Measurements from ENCODE around the gene IL6.

The IL6 gene

GRCh38 chr7:22695476-22696132, 31.4 kb upstream of the IL6 start:
- no peak for TF ChIP-seq EZH2 (IDR thresholded peaks at IDR 0.05; ENCODE audit: borderline replicate concordance, low read length)
- no peak for TF ChIP-seq CTCF (IDR thresholded peaks at IDR 0.05; ENCODE audit: low read length)

GRCh38 chr7:22696541-22697228, 30.3 kb upstream of the IL6 start:
- Histone ChIP-seq H3K27ac (ENCODE audit: low read depth, low read length, poor library complexity, severe bottlenecking) (no peak overlapping the region), H3K9me2 (ENCODE audit: low read depth, low read length) (no peaks in the 10 kb centered on the region), H3K4me2 (ENCODE audit: low read length) (no peak overlapping the region), H3K4me3 (ENCODE audit: low read depth, low read length, poor library complexity, severe bottlenecking) (no peak overlapping the region), H3K9me3 (ENCODE audit: low read length) (no peaks in the 10 kb centered on the region), H3K4me1 (ENCODE audit: insufficient read depth, low read length, severe bottlenecking) (no peaks in the 10 kb centered on the region), H3K9ac (ENCODE audit: low read length) (no peak overlapping the region), H3K36me3 (ENCODE audit: insufficient read depth, low read length) (no peaks in the 10 kb centered on the region), H3K79me2 (ENCODE audit: insufficient read depth, low read length) (no peaks in the 10 kb centered on the region), H3K27me3 (ENCODE audit: insufficient read depth, low read length) (no peaks in the 10 kb centered on the region), H4K20me1 (ENCODE audit: insufficient read depth, low read length) (no peaks in the 10 kb centered on the region), H2AFZ (ENCODE audit: low read length) (no peak overlapping the region), H3F3A (ENCODE audit: insufficient read depth, low read length) (no peaks in the 10 kb centered on the region)
- TF ChIP-seq EZH2 (IDR thresholded peaks at IDR 0.05; ENCODE audit: borderline replicate concordance, low read length) (no peak), CTCF (IDR thresholded peaks at IDR 0.05; ENCODE audit: low read length) (no peak)

More at GRCh38 chr7:22695476-22696132, 31.4 kb upstream of the IL6 start:
- H3K4me3 ChIP-seq (ENCODE audit: low read depth, low read length, poor library complexity, severe bottlenecking): no peak overlapping the region
- H3K4me1 ChIP-seq (ENCODE audit: insufficient read depth, low read length, severe bottlenecking): no peaks in the 10 kb centered on the region
- H4K20me1 ChIP-seq (ENCODE audit: insufficient read depth, low read length): no peaks in the 10 kb centered on the region
- no peaks in the 10 kb centered on the region for H3K79me2 ChIP-seq (ENCODE audit: insufficient read depth, low read length)
- no peaks in the 10 kb centered on the region for H3K9me2 ChIP-seq (ENCODE audit: low read depth, low read length)
- H3K9me3 ChIP-seq (ENCODE audit: low read length): no peaks in the 10 kb centered on the region
- H3K27ac ChIP-seq (ENCODE audit: low read depth, low read length, poor library complexity, severe bottlenecking): no peak overlapping the region
- no peaks in the 10 kb centered on the region for H3K27me3 ChIP-seq (ENCODE audit: insufficient read depth, low read length)
- H3K9ac ChIP-seq (ENCODE audit: low read length): no peak overlapping the region
- no peak overlapping the region for H2AFZ ChIP-seq (ENCODE audit: low read length)
- H3F3A ChIP-seq (ENCODE audit: insufficient read depth, low read length): no peaks in the 10 kb centered on the region
- no peak overlapping the region for H3K4me2 ChIP-seq (ENCODE audit: low read length)
- no peaks in the 10 kb centered on the region for H3K36me3 ChIP-seq (ENCODE audit: insufficient read depth, low read length)

GRCh38 chr7:22697322-22697859, 29.6 kb upstream of the IL6 start:
- H2AFZ ChIP-seq (ENCODE audit: low read length): no peak overlapping the region

More at GRCh38 chr7:22697322-22697859, 29.6 kb upstream of the IL6 start:
- Histone ChIP-seq H3K79me2 (ENCODE audit: insufficient read depth, low read length) (no peaks in the 10 kb centered on the region), H3K9ac (ENCODE audit: low read length) (no peak overlapping the region), H3K4me2 (ENCODE audit: low read length) (no peak overlapping the region), H3K27me3 (ENCODE audit: insufficient read depth, low read length) (no peaks in the 10 kb centered on the region), H3F3A (ENCODE audit: insufficient read depth, low read length) (no peaks in the 10 kb centered on the region), H3K9me3 (ENCODE audit: low read length) (no peaks in the 10 kb centered on the region), H4K20me1 (ENCODE audit: insufficient read depth, low read length) (no peaks in the 10 kb centered on the region), H3K9me2 (ENCODE audit: low read depth, low read length) (no peaks in the 10 kb centered on the region), H3K4me3 (ENCODE audit: low read depth, low read length, poor library complexity, severe bottlenecking) (no peak overlapping the region), H3K36me3 (ENCODE audit: insufficient read depth, low read length) (no peaks in the 10 kb centered on the region), H3K4me1 (ENCODE audit: insufficient read depth, low read length, severe bottlenecking) (no peaks in the 10 kb centered on the region), H3K27ac (ENCODE audit: low read depth, low read length, poor library complexity, severe bottlenecking) (no peak overlapping the region)
- TF ChIP-seq CTCF (IDR thresholded peaks at IDR 0.05; ENCODE audit: low read length) (no peak), EZH2 (IDR thresholded peaks at IDR 0.05; ENCODE audit: borderline replicate concordance, low read length) (no peak)

Measured in OCI-LY1 (cell line).